CD4-positive, alpha-beta T cell treated with Interleukin-1 beta for 1 hour (primary cell): ENCODE results near the gene SACM1L.
"Not testable (repeated sequence)": the region's sequence is repeated elsewhere in the genome, so short reads cannot be mapped to it uniquely, and the experiment has no call there.

ENCODE experiments used
- DNase-seq, 2 donors: peaks; one replicate each; pipeline ENCODE4 v3.0.0-alpha.2; 2020 to 2022

SACM1L gene

DNA sequence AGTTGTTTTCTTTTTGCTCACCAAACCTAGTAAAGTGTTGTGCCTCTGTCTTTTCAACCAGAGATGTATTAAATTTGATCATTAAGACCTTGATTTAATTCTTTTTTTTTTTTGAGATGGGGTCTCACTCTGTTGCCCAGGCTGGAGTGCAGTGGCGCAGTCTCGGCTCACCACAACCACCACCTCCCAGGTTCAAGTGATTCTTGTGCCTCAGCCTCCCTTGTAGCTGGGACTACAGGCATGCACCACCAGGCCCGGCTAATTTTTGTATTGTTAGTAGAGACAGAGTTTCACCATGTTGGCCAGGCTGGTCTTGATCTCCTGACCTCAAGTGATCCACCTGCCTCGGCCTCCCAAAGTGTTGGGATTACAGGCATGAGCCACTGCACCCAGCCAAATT, 6.0 kb downstream of the SACM1L start:
- DNase-seq, result not testable (repeated sequence)

DNA sequence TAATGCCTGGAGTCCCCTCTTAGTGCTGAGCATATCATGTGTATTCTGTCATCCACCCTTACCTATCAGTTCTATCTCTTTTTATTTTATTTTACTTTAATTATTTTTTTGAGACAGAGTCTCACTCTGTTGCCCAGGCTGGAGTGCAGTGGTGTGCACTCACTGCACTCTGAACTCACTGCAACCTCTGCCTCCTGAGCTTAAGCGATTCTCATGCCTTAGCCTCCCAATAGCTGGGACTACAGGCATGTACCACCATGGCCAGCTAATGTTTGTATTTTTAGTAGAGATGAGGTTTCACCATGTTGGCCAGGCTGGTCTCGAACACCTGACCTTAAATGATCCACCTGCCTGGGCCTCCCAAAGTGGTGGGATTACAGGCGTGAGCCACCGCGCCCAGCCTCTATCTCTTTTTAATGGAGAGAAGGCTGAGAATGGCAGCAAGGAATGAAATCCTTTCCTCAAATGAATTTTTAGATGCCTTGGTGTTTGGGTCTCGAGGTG, 11.4 kb downstream of the SACM1L start:
- DNase-seq, result no peak

- no peak for DNase-seq
Measured at GRCh38 chr3:45701172-45701867, 12.1 kb downstream of the SACM1L start.

DNA sequence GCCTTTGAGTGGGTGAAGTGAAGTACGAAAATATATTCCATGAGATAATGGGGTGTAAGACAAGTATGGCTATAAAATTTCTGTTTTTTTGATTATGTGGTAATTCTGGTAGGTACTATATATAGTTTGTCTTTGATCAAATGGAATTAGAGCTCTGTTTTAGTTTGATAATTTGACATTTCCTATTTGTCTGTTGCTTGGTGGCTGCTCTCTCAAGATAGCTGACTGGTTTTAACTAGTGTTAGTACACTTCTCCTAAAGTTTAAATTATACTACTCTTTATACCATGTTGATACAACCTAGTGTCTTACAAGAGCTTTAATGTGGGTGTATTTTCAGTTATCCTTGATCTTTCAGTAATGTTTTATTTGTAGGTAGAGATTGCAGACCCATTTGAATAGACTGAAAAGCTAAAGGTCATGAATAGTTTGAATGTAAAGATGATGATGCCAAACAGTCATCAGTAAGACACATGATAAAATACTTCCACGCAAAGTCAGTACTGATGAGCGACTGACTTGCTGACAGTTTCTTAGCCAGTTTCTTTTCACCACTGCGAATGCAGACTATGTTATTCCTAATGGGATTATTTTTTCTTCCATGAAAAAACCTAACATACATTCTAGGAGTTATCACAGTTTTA, 15.2 kb downstream of the SACM1L start:
- DNase-seq, result no peak

- DNase-seq, result no peak
Measured at GRCh38 chr3:45705839-45706808, 16.9 kb downstream of the SACM1L start.

- DNase-seq, result no peak
Measured at GRCh38 chr3:45711931-45712330, 22.7 kb downstream of the SACM1L start.

GRCh38 chr3:45712434-45713110, 23.4 kb downstream of the SACM1L start:
- DNase-seq, result no peak

- DNase-seq, result no peak
Measured at GRCh38 chr3:45715945-45716344, 26.7 kb downstream of the SACM1L start.

GRCh38 chr3:45716790-45717336, 27.7 kb downstream of the SACM1L start:
- DNase-seq, result no peak

- DNase-seq, result no peak
Measured at GRCh38 chr3:45719655-45720487, 30.7 kb downstream of the SACM1L start.

DNA sequence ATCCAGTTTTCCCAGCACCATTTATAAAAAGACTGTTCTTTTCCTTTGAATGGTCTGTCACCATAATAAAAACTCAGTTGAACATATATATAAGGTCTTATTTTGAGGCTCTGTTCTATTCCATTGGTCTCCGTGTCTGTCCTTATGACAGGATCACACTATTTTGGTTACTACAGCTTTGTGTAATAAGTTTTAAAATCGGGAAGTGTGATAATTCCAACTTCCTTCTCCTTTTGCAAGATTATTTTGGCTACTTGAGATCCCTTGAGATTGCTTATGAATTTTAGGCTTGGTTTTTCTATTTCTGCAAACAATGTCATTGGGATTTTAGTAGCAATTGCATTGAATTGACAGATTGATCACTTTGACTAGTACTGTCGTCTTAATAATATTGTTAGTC, 35.7 kb downstream of the SACM1L start:
- no peak for DNase-seq

DNA sequence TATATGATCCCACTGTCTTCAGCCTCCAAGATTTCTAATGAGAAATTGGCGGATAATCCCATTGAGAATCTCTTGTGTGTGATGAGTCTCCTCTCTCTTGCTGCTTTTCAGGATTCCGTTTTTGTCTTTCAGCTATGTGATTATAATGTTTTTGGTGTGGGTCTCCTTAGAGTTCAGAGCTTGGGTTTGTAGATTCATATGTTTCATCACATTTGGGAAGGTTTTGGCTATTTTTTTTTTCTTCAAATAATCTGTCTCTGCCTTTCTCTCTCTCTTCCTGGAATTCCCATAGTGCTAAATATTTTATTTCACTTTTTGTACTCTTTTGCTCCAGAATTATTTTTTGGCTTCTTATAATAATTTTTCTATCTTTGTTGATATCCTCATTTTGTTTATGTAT, 40.4 kb downstream of the SACM1L start:
- no peak for DNase-seq

GRCh38 chr3:45730409-45731154, 41.4 kb downstream of the SACM1L start:
- DNase-seq, result no peak

DNA sequence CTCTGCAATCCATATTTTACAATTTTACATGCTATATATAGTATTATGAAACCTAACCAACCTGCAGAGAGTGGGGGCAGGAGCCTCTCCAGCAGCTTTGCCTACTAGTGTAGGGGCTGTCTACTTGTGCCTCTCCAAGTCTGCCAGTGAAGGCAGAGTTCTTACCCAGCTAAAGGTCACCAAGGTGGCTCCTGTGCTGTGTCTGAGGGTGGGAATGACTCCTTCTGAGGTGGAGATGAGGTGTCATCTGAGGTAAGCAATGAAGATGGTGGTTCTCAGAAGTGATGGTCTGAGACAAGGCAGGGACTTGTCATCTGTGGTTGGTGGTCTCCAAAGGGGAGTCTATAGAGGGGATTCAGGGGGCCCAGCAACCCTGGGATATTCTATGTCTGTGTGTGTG, 47.5 kb downstream of the SACM1L start:
- no peak for DNase-seq

DNA sequence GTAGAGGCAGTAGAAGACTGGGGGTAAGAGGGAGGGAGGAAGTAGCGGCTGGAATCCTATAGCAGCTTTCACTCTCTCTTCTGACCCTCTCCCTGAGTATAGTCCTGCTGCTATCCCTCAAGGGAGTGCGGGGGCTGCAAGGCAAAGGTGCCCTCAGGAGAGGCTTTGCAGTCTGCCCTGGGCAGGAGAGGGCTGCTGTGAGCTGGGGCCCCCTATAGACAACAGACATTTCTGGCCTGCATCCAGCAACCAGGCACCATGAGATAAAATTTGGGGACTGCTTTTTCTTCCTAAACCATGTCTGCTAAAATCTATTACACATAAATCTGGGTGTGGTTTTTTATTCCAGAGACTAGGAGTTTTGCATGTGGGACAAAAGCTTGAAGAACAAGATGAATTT, 48.0 kb downstream of the SACM1L start:
- DNase-seq, result no peak

DNA sequence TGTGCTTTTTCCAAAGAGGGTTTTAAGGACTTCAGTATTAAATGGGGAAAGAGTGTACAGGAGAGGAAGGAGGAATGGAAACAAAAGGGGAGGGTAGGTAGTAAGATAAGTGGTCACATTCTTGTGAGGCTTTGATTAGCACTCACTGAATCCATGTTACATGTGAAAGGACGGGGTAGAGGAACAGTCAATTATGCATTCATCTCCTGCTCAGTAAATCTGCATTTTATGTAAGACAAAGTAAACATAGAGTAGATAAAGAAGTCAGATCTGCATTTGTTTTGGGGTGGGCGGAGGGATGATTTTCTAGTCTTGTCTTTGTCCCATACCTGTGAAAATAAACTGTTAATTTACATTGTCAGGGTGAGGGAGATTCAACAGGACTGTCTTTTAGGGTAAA, 50.8 kb downstream of the SACM1L start:
- DNase-seq, result no peak

GRCh38 chr3:45741247-45741646, 52.1 kb downstream of the SACM1L start:
- no peak for DNase-seq

GRCh38 chr3:45741742-45742460, 52.7 kb downstream of the SACM1L start:
- peak in 1 of 2 donors; percentile 16 for DNase-seq

- DNase-seq, result no peak
Measured at GRCh38 chr3:45742461-45743089, 53.4 kb downstream of the SACM1L start.
